CD4-positive, alpha-beta T cell treated with Interleukin-15 for 1 hour (primary cell): ENCODE results near the gene ARHGAP26.
A peak's percentile ranks its signal among the peaks of the same experiment; 100 is the strongest.
"Not testable (repeated sequence)": the region's sequence is repeated elsewhere in the genome, so short reads cannot be mapped to it uniquely, and the experiment has no call there.

ENCODE experiments used
- DNase-seq: peaks from one replicate; pipeline ENCODE4 v3.0.0-alpha.2; 2020

Gene ARHGAP26

DNA sequence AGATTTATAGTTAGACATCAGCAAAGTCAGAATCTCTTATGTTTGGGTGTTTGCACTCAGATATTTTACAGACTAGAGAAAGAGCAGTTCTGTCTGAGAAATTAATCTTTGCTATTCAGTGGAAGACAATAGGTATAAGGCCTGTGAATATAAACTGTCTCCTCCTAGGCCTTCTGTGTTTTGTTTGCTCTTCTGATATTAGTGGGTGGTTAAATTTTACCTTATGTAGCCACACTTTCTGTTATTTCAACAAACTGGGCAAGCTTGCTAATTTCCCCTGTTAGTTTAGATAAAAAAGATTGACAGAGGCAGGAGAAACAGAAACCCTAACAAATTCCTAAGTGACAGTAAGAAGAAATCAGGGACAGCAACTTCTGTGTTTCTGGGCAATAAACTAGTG lies 141.6 kb downstream of the ARHGAP26 start:
- no peak for DNase-seq

DNA sequence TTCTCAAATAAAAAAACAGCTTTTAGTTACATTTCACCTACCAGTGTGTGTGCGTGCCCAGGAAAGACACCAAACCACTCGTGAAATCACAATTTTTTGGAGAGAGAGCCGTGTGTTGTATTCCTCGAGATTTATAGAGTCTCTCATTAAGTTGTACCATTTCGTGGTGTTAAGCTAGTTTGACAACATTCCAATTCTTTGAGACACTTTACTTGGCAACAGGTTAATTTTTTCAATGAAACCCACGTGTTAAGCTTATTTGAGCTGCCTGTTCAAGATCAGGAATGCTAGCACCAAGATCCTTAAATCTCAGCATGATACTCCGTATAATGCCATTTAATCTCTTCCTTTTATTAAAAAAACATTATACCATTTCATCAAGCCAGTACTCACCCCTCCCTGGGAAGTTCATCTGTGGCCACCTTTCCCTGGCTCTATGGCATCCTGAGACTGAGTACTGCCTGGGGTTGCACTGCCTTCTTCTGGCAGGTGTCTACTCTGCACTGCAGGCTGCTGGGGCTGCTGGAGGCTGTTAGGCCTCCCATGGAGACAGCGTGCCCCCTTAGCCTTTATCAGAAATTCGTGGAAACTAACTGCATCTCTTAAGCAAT lies 143.7 kb downstream of the ARHGAP26 start:
- no peak for DNase-seq

DNA sequence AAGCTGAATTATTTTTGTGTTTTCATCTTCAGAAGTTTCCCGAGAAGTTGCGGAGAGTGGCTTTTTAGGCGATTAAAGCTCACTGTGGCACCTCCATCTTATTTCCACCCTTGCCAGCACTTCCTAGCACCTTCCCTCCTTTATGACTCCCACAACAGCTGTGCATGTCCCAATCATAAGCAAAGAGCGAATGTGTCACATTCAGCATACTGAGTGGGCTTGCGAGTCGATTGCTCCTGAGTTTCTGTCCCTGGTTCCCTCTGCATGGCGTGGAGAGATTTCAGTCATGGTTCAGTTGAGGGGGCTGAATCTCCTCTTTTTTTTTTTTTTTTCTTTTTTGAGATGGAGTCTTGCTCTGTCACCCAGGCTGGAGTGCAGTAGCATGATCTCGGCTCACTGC lies 144.9 kb downstream of the ARHGAP26 start:
- no peak for DNase-seq

DNA sequence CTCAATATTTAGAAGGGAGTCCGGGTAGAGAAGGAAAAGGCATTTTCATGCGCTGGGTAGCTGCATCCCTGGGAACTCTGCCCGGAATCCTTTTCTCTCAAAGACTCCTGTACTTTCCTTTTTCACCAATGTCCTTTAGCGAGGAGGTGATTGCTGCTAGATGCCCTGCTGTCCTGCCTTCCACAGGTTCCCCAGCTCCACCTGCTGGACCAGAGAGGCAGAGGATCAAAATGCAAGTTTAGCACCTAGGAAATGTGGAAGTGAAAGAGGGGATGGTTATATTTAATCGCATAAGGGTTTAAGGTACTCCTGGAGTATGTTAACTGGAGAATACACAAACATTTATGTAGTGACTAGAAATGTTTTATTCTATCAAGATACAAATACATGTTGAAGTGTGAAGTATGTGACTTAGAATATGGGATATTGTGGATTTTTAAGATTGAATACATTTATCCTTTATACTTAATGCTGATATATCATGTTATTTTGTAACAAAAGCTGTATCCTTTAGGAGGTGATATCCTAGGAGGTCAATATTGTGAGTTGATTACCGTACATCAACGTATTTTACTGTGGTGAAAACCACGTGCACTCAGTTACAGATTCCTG lies 145.7 kb downstream of the ARHGAP26 start:
- DNase-seq, result peak; percentile 22

DNA sequence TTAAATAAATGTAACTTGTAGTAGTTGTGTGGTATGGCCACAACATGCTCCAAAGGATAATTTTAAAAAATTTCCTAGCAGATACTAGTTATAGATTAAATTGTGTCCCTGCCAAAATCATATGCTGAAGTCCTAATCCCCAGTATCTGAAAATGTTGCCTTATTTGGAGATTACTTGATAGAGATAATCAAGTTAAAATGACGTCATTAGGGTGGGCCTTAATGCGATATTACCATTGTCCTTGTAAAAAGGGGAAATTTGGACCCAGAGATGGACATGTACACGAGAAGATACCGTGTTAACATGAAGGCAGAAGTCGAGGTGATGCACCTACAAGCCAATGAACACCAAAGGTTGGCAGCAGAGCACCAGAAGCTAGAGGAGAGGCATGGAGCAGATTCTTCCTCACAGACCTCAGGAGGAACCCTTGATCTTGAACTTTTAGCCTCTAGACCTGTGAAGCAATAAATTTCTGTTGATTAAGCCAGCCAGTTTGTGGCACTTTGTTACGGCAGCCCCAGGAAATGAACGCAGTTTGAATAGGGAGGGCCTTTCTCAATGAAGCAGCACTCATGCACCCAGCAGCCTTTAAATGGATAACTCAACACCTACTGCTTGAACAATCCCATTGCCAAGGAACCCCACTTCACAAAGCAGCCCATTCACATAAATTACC lies 148.9 kb downstream of the ARHGAP26 start:
- no peak for DNase-seq

DNA sequence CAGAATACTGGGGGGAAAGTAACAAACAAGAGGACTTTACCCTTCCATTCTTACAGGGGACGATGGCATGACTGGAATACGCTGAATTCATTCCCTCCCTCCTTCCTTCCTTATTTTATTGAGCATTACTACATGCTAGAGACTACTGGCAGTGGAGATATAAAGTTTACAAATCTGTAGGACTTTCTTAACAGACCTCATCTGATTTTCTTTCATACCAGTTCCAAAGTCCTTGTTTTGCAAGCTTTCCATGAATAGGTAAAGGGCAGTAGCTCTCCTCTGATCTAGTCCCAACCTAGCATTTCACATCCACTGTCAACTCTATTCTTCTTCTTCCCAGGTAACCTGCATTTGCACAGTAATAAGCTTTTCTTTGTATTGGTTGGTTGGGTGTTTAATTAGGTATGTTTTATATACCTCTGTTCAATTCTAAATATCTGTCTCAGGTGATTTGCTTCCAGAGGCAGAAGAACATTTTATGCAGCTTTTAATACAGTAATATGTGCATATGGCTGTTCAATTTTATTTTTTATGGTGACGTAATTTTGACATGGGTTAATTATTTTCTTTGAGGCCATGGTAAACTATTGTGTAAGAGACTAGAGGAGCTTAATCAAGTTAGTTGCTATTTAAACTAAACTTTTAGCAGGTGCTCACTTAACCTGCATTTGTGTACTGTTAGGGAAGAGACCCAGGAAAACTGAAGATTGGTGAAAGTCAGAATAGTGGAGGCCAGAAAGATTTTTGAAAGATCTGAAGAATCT lies 150.9 kb downstream of the ARHGAP26 start:
- no peak for DNase-seq

DNA sequence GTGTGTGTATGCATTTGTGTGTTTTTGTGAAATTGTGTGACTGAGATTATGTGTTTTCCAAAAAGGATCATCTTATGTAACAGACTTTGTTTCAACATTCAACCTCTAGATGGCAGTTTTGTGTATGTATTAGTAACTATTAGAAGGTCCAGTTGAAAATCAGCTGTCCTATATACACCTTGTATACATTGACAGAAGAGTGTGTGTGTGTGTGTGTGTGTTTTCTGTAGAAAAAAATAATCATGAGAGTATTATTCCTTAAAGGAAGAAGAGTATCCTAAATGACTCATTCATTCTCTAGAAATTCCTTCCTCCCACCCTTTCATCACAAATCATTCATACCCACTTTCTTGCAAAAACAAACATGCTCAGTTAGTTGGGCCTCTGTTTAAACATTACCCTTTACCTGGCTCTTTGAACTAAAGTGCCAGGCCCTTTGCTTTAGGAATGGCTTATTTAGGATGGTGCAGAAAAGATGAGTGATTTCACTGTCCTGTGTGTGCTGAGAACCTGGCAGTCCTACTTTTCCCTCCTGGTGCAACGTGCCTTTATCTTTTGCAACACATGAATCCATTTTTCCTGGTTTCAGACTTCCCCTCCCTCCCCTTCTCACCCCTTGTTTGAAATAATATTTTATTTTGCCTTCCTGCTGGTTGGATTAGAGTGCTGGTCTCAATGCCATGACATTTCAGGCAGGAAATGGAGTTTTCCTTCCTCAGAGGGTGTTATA lies 152.2 kb downstream of the ARHGAP26 start:
- no peak for DNase-seq

DNA sequence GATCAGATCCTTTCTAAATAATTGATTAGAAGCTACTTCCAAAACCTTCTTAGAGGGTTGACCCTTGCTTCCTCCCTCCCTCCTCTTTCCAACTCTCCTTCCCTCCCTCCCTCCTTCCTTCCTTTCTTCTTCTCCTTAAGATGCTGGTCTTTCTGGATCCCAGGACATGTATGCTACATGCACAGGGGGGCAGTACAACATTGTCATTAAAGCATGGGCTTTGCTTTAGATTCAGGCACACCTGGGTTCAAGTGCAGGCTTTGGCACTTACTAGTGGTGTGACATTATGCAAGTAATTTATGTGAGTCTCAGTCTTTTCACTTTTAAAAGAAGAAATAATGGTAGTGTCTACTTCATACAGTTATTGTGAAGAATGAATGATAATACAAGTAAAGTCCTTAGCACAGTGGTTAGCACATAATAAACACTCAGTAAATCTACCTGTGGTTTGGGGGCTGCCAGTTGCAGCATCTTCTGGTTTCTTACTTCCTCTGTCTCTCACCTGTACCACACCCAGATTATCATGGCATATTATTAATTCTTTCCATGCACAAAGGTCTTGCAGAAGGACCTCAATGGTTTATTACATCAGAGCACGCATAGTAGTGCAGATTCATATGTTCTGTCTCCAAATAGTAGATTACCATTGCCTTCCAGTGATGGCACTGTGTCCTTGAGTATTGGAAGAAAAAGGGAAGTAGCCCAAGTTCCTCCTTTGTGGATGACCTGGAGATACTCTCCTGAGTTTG lies 154.1 kb downstream of the ARHGAP26 start:
- DNase-seq, result no peak

DNA sequence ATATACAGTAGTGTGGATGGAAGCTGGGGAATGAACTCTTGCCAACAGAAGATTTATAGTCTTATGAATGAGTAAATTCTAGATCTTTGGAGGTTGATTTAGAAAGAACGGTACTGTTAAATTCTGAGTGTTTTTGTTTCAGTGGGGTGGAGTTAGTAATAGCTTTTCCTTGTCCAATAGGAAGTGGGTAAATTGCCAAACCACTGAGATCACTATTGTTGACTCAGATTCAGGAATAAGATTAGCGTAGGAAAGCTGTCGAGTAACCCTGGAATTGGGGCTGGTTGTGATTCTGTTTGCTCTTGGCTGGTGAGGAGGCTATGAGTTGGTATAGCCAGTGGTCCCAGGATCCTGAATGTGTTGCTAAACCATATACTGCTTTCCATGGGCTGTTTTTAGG lies 155.6 kb downstream of the ARHGAP26 start:
- DNase-seq, result no peak

DNA sequence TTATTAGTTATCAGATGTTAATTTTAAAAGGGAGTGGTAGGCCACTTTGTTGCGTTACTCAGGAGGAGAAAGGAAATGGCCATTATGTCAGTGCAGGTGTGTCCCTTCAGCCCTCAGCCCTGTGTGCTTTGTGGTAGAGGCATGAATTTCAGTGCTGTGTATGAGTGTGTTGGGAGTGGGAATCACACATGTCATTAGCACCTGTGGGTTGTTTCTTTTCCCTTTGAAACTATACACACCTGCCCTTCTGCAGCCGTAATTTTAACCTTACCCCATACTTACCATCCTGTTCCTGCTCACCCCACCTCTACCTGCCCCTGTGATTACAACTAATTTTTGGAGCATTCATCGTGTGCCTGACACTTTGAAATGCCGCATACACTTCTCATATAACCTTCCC lies 156.4 kb downstream of the ARHGAP26 start:
- no peak for DNase-seq

DNA sequence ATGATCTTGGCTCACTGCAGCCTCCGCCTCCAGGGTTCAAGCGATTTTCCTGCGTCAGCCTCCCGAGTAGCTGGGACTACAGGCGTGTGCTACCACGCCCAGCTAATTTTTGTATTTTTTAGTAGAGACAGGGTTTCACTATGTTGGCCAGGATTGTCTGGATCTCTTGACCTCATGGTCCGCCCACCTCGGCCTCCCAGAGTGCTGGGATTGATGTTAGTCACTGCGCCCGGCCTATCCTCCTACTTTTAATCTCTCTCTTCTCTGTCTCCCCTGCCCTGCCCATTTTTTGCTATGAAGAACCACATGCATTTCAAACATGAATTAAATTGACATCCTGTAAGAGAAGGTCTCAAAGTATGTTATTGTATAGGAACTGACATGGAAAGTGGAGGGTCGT lies 158.8 kb downstream of the ARHGAP26 start:
- DNase-seq, result not testable (repeated sequence)

DNA sequence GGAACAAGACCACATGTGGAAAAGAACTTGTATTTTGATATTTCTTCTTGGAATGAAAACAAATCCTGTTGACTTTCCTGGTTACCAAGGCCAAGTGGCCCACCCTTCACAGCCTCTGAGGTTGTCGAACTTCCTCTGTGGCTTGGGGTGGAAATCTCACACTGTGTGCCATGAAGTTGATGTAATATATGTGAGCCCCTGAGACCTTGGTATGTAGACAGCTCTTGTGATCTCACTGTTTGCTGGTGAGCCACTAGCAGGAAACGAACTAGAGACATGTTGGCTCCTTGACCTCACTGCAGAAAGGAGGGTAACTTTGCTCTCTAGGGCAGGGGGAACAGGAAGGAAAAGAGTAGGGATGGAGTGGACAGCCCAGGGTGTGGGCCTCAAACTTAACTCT lies 159.4 kb downstream of the ARHGAP26 start:
- peak; percentile 62 for DNase-seq

DNA sequence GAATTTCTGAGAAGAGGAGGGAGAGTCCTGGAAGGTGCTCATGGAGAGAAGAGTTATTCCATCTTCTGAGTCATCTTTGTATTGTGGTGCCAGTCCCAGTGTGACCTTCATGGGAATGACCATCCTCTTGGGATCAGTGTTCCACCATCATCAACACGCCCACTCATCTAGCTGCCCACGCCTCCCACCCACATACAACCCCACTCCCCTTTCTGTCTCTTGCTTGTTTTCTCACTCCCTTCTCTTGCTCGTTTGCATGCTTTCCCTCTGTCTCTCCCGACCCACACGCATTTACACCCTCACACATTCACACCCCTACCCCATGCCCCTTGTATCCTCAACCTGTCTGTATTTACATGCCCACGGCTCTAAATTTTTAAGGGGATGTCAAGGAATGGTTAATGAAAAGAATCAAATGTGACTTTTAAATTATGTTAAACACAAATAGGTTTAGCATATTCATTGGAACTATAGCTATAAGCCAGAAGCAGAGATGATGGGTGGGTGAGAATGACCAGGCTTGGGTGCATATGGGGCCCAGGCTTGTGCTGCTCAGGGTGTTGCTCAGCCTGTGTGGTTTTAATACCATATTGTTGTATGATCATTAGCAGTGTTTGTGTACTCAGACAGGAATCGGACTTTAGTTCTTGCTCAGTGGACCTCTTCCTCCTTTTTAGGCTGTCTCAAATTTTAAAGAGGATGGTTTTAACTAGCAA lies 160.4 kb downstream of the ARHGAP26 start:
- no peak for DNase-seq

DNA sequence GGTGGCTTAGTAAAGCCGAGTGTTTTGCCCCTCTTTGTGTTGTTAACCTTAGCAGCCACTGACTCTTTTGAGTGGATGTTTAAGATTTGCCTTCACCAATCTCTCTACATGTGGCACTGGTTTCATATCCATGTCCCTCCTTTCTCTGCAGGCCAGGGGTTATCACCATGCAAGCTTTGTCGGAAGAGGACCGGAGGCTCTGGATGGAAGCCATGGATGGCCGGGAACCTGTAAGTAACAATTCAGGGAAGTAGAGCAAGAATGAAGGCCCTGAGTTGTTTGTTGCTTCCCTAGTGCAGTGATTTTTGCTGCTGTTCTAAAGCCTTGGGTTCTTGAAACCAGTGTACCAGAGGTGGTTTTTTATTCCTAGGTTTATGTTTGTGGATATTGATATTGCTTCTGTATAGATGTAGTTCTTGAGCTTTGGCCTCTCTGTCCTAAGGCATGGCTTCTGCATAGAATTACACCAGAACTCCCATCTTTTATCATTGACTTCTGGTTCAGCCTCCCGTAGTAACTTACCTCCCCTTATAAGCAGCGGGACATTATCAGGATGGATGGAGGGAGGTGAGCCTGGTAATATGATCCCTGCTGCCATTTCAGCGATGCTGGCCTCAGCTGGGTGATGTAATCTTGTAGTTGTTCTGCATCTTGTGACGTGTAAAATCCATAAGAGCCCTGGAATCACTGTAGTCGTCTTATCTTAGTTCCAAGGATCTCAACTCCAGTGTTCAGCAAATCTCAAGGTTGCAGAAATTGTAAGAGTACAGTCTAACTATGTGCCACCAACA lies 161.9 kb downstream of the ARHGAP26 start:
- no peak for DNase-seq

DNA sequence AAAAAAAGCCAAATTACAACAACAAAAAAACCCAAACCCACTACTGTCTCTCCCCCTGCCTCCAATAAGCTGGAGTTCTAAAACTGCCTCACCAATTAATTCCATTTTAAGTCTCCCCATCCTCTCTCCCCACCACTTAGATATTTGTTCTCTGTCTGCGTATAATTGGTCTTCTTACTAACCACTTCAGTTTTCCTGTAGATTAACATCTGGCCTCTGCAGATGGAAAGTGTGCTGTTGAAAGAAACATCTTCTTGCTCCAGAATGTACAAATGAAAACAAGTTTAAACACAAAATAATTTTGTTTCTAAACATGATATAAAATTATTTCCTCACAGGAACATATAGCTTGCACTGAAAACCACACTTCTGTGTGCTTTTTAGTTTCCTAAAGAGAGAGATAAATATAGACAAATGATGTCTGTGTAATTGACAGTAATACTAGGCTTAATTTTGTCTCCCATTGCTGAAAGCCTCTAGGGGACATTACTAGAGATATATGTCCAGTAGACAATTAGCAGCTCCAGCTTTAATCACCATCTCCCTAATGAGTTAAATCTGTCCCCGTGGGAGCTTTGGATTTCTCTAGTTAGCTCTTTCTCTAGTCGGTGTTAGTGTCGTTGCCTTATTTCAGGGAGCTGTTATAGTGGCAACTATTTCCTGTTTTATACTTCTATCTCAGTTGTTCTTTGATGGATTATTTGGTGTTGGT lies 164.0 kb downstream of the ARHGAP26 start:
- DNase-seq, result no peak

DNA sequence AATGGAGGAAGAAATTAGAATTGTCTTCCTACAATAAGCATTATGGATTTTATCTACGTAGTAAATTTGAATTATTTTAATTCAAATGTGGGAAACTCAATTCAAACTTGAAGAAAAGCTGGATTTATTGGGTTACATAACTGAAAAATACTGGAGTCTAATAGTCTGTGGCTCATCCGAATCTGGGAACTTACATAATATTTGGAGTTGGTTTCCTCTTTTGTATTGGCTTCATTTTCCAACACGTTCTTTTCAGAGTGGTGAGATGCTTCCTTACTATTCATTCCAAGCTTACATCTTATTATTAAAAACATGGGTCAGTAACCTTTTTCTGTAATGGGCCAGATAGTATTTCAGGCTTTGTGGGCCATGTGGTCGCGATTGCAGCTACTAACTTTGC lies 164.8 kb downstream of the ARHGAP26 start:
- DNase-seq, result no peak

DNA sequence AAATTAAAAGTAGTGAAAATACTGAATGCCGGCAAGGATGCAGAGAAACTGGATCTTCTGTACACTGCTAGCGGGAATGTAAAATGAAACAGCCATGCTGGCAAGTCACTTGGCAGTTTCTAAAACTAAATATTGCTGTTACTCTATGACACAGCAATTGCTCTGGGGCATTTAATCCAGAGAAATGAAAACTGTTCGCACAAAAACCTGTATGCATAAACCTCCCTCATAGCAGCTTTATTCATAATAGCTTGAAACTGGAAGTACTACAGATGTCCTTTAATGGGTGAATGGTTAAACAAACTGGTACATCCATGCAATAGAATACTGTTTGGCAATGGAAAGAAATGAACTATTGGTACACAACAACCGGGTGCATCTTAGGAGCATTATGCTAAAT lies 167.2 kb downstream of the ARHGAP26 start:
- DNase-seq, result no peak

DNA sequence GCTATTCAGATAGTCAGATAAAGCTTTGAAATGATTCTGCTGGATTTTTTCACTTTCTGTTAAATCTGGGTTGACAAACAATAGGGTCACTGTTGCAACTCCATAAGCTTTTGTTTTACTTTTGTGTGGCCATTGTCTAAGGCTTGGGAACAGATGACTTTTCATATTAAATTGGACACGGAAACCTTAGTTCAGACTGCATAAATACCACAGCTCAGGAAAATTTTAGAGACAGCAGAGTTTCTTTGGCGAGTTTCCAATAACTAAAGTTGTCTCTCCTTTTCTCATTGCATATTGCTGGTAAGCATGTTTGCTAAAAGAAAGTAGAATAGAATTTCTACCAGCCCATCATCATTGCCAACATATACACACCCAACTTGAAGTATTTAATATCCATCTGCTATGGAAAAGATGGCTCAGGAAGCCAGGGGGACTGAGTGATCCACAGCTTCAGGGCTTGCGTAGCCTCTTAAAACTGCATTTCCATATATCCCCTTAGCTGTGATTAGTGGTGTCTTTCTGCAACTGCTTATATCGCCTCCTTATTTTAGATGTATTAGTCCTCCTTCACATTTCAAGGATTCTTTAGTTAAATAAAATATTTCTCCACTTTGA lies 168.2 kb downstream of the ARHGAP26 start:
- DNase-seq, result no peak

DNA sequence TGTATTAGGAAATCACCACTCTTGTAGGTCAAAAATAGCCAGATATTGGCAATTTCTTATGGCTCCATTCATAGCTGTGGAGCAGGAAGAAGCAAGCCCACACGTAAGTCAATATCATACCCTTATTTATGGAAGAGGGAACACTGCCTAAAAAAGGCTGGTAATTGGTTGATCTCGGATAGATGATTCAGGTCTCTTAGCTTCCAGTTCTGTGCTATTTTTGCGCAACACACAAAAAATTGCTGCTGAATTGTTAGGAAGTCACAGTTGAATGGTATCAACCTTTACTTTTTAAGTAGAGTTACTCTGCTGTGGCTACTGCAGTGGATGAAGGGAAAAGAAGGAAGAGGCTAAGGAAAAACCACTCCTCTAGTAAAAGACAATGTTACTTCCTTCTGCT lies 168.8 kb downstream of the ARHGAP26 start:
- DNase-seq, result no peak

DNA sequence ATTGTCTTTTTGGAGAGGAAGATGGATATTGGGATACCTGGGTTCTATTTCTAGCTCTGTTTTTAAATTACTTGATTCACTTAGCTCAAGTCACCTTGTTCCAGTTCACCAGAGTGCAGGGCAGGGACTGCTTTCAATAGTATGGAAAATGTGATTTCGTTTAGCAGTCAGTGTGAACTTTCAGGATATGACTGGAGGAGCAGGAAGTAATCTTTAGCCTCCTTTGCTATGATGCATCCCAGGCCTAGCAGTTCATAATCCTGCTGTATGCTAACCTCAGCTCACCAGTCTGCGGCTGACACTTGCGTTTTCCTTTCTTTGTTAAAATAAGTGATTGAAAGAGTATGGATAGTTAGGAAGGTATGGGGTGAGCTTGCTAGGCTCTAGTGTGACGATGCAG lies 169.7 kb downstream of the ARHGAP26 start:
- DNase-seq, result no peak
